Fibroblast of mammary gland (primary cell): ENCODE data around the gene ANKRD24.

Source experiments
- DNase-seq: peaks from one replicate; pipeline ENCODE4 v3.0.0-alpha.2; 2010; ENCODE audit warnings: low read depth
- H3K4me3 ChIP-seq: 2 replicates; pipeline ENCODE4 v1.5.1; 2011; ENCODE audit warnings: low read depth, mild to moderate bottlenecking, low read length, moderate library complexity; ENCODE audit not compliant: control insufficient read depth
- CTCF ChIP-seq: conservative IDR thresholded peaks from 2 replicates; pipeline ENCODE4 v1.5.1; 2011; ENCODE audit warnings: low read depth, low read length, inconsistent platforms; ENCODE audit not compliant: control insufficient read depth, insufficient read depth

ANKRD24 gene

GRCh38 chr19:4194353-4194752 lies 11.9 kb downstream of the ANKRD24 start:
- TF ChIP-seq CTCF: no peak
- DNase-seq: no peak

GRCh38 chr19:4196009-4196408 lies 13.5 kb downstream of the ANKRD24 start:
- no peak for DNase-seq
- no peak for TF ChIP-seq CTCF
- no peak overlapping the region for H3K4me3 ChIP-seq

More at GRCh38 chr19:4194353-4194752, 11.9 kb downstream of the ANKRD24 start:
- no peak overlapping the region for H3K4me3 ChIP-seq

- TF ChIP-seq CTCF: no peak
- H3K4me3 ChIP-seq: no peak overlapping the region
- no peak for DNase-seq
Measured at GRCh38 chr19:4196587-4197148, 14.2 kb downstream of the ANKRD24 start.

GRCh38 chr19:4197228-4197624 lies 14.7 kb downstream of the ANKRD24 start:
- no peak overlapping the region for H3K4me3 ChIP-seq
- no peak for DNase-seq
- no peak for TF ChIP-seq CTCF

GRCh38 chr19:4197625-4198466 lies 15.4 kb downstream of the ANKRD24 start:
- no peak for TF ChIP-seq CTCF
- H3K4me3 ChIP-seq: no peak overlapping the region
- no peak for DNase-seq

GRCh38 chr19:4198467-4199126 lies 16.1 kb downstream of the ANKRD24 start:
- no peak overlapping the region for H3K4me3 ChIP-seq
- DNase-seq: no peak
- TF ChIP-seq CTCF: no peak
